ENCODE results near the gene TMEM132A.

- TF ChIP-seq CTCF (IDR thresholded peaks at IDR 0.05), result no peak
- no peak for TF ChIP-seq ZBTB33 (IDR thresholded peaks at IDR 0.05; ENCODE audit: borderline replicate concordance, low read depth)
These were observed 19.2 kb upstream of the TMEM132A start for GRCh38 chr11:60905047-60905446.
